GM21515 (cell line): ENCODE results near the gene MOCS1.

Experiments
- ATAC-seq: cut with Tn5 transposase; IDR thresholded peaks from one replicate; pipeline ENCODE4 v1.9.1; 2021; ENCODE audit not compliant: unreplicated experiment

MOCS1 gene

GRCh38 chr6:39881851-39882530, 52.3 kb downstream of the MOCS1 start:
- no peak for ATAC-seq

- no peak for ATAC-seq
Observed at GRCh38 chr6:39880594-39880993, 53.7 kb downstream of the MOCS1 start.

GRCh38 chr6:39879535-39879934, 54.7 kb downstream of the MOCS1 start:
- no peak for ATAC-seq

- no peak for ATAC-seq
Observed at GRCh38 chr6:39876826-39877225, 57.4 kb downstream of the MOCS1 start.

- ATAC-seq = no peak
Observed at GRCh38 chr6:39876111-39876510, 58.2 kb downstream of the MOCS1 start.

GRCh38 chr6:39873439-39873838, 60.8 kb downstream of the MOCS1 start:
- no peak for ATAC-seq

GRCh38 chr6:39870950-39871349, 63.3 kb downstream of the MOCS1 start:
- ATAC-seq = no peak

- ATAC-seq = no peak
Observed at GRCh38 chr6:39867592-39867991, 66.7 kb downstream of the MOCS1 start.

GRCh38 chr6:39865011-39865888, 69.0 kb downstream of the MOCS1 start:
- no peak for ATAC-seq

- no peak for ATAC-seq
Observed at GRCh38 chr6:39861663-39862062, 72.6 kb downstream of the MOCS1 start.

GRCh38 chr6:39859025-39859424, 75.2 kb downstream of the MOCS1 start:
- no peak for ATAC-seq

GRCh38 chr6:39855356-39855995, 78.8 kb downstream of the MOCS1 start:
- ATAC-seq = no peak
